Stimulated activated naive B cell treated with anti-CD40 and anti-IgM and Interleukin-4, amounts not matched to agents 10 μg/mL and 1 μg/mL and 100 μg/mL, for 72 hours (primary cell): ENCODE data around the gene ADGRD2.

Experiments used
- ATAC-seq, 2 donors: fragments of 150-1000 bp; cut with Tn5 transposase; replicated peaks; 2 replicates each; pipeline ENCODE4 v1.10.0; 2021; ENCODE audit warnings: moderate library complexity in 1 of 2
- DNase-seq: peaks from one replicate; pipeline ENCODE4 v3.0.0; 2021
- H3K27ac Mint-ChIP-seq: one replicate; pipeline ENCODE4 v1.8.0; 2022; ENCODE audit warnings: mild to moderate bottlenecking, mixed read lengths
- H3K27me3 Mint-ChIP-seq, 2 donors: one replicate each; pipeline ENCODE4 v1.8.0; 2022; ENCODE audit warnings: mixed read lengths in 2 of 2
- H3K36me3 Mint-ChIP-seq, 2 donors: one replicate each; pipeline ENCODE4 v1.8.0; 2022; ENCODE audit warnings: mixed read lengths in 2 of 2, mild to moderate bottlenecking in 1 of 2
- H3K4me1 Mint-ChIP-seq, 2 donors: one replicate each; pipeline ENCODE4 v1.8.0; 2022; ENCODE audit warnings: mixed read lengths in 2 of 2, mild to moderate bottlenecking in 1 of 2
- H3K4me3 Mint-ChIP-seq, 2 donors: one replicate each; pipeline ENCODE4 v1.8.0; 2022; ENCODE audit warnings: mild to moderate bottlenecking in 2 of 2, mixed read lengths in 2 of 2, moderate library complexity in 1 of 2
- H3K9me3 Mint-ChIP-seq, 2 donors: one replicate each; pipeline ENCODE4 v1.8.0; 2022; ENCODE audit warnings: mixed read lengths in 2 of 2, mild to moderate bottlenecking in 1 of 2

ADGRD2 gene

DNA sequence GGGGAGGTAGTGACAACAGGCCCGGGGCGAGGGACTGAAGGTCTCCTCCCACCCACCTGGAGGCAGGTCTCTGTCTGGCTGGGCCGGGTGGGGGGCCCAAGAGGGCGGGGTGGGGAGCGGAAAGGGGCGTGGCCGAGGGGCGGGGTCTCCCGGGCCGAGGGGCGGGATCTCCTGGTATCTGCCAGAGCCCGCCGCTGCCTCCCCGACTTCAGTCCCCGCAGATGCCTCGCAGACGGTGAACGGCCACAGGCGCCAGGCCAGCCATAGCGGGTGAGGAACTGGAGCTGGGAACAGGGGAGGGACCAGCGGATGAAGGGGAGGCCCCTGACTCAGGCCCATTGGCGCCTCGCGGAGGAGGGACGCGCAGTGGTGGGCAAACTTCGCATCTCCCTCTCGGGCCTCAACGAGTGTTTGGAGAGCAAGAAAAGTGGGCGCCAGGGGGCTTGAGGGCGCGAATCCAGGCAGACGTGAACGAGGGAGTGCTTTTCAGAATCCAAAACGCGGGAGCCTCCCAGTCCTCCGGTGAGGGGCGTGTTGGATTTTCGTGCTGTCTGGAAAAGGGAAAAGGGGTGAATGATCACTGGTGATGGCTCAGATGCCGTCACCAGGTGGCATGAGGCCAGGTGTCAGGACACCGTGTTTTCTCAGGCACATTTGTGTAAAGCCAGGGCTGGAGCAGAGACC is at the start of gene ADGRD2:
Gene ADGRD2, plus strand, starts transcription at position 211 of the 684 bp plus-strand sequence. CDS start 1,216 bp downstream, outside the sequence.
- H3K4me1 Mint-ChIP-seq, result peaks cover 7 to 14% of the 10 kb centered on the region in 2 donors
- peak within 1 kb of the TSS in 1 of 2 donors; percentile 13 for H3K4me3 Mint-ChIP-seq
- H3K27ac Mint-ChIP-seq, result no peak within 1 kb of the TSS
- no peaks in the 10 kb centered on the region for H3K36me3 Mint-ChIP-seq
- H3K9me3 Mint-ChIP-seq, result no peaks in the 10 kb centered on the region
- DNase-seq (no peak), ATAC-seq (peak in 1 of 2 donors; percentile 33)
- peaks cover 50 to 76% of the 10 kb centered on the region in 2 donors for H3K27me3 Mint-ChIP-seq

DNA sequence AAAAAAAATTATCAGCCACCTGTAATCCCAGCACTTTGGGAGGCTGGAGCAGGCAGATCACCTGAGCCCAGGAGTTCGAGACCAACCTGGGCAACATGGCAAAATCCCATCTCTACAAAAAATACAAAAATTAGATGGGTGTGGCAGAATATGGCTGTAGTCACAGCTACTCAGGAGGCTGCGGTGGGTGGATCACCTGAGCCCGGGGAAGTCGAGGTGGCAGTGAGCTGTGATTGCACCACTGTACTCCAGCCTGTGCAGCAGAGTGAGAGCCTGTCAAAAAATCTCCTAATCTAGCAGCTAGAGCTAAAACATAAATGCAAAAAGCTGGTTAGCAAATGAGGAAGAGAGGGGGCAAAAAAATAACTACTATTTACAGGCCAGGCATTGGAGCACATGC is 47.0 kb upstream of the ADGRD2 start:
- H3K27ac Mint-ChIP-seq, result no peak overlapping the region
- peaks cover 31 to 59% of the 10 kb centered on the region in 2 donors for H3K36me3 Mint-ChIP-seq
- no peak for DNase-seq
- no peaks in the 10 kb centered on the region for H3K9me3 Mint-ChIP-seq
- H3K4me3 Mint-ChIP-seq, result no peak overlapping the region
- no peaks in the 10 kb centered on the region for H3K27me3 Mint-ChIP-seq
- no peak for ATAC-seq
- H3K4me1 Mint-ChIP-seq, result peaks cover 10% of the 10 kb centered on the region in 2 donors

DNA sequence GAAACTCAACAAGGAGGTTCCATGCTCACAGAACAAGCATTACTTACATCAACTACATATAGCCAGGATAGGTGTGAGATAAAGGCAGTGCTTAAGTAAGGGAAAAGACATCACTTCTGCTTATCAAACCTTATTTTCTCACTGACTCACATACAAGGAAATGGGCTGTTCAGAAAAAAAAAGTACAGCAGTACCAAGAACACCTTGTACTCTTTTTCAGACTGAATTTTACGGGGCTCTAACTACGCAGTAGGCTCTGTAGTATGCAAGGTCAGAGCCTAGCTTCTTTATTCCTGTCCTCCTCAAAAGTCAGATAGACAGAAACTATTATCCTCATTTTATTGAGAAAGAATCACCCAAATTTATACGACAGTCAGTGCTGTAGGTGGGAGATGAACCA is 40.8 kb upstream of the ADGRD2 start:
- H3K4me3 Mint-ChIP-seq, result no peak overlapping the region
- peaks cover 30 to 52% of the 10 kb centered on the region in 2 donors for H3K36me3 Mint-ChIP-seq
- H3K4me1 Mint-ChIP-seq, result peaks cover 10 to 11% of the 10 kb centered on the region in 2 donors
- DNase-seq (no peak), ATAC-seq (no peak)
- no peaks in the 10 kb centered on the region for H3K27me3 Mint-ChIP-seq
- no peaks in the 10 kb centered on the region for H3K9me3 Mint-ChIP-seq
- no peak overlapping the region for H3K27ac Mint-ChIP-seq

GRCh38 chr9:124410321-124410913 is 39.8 kb upstream of the ADGRD2 start:
- DNase-seq (no peak), ATAC-seq (no peak)
- Mint-ChIP-seq H3K27ac (no peak overlapping the region), H3K4me3 (no peak overlapping the region), H3K36me3 (peaks cover 36 to 55% of the 10 kb centered on the region in 2 donors), H3K9me3 (peaks cover 0 to under 1% of the 10 kb centered on the region in 2 donors), H3K27me3 (no peaks in the 10 kb centered on the region), H3K4me1 (peaks cover 12 to 20% of the 10 kb centered on the region in 2 donors)

- H3K4me3 Mint-ChIP-seq, result no peak overlapping the region
- no peak for DNase-seq
- peaks cover 0 to 3% of the 10 kb centered on the region in 2 donors for H3K9me3 Mint-ChIP-seq
- no peak for ATAC-seq
- no peaks in the 10 kb centered on the region for H3K27me3 Mint-ChIP-seq
- H3K27ac Mint-ChIP-seq, result no peak overlapping the region
- peaks cover 31 to 47% of the 10 kb centered on the region in 2 donors for H3K36me3 Mint-ChIP-seq
- H3K4me1 Mint-ChIP-seq, result peaks cover 14 to 23% of the 10 kb centered on the region in 2 donors
Observed at GRCh38 chr9:124411514-124412227, 38.6 kb upstream of the ADGRD2 start.

DNA sequence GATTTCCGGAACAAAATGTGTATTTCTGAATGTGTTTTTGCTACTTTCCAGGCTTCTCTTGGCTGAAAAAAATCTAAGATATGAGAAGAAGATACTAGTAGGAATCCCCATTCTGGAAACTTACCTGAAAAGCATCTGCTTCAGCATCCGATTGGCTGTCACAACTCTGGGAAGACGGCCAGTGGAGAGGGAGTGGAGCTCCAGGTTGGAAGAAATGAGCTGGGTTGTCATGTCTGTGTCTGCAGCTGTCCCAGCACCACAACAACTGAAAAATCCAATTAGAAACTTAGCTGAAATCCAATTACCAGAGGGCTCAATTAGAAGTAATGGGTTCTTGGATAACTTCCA is 38.0 kb upstream of the ADGRD2 start:
- DNase-seq, result no peak
- peaks cover 30 to 45% of the 10 kb centered on the region in 2 donors for H3K36me3 Mint-ChIP-seq
- no peak for ATAC-seq
- H3K9me3 Mint-ChIP-seq, result peaks cover 0 to 3% of the 10 kb centered on the region in 2 donors
- H3K4me3 Mint-ChIP-seq, result no peak overlapping the region
- H3K4me1 Mint-ChIP-seq, result peaks cover 13 to 23% of the 10 kb centered on the region in 2 donors
- no peak overlapping the region for H3K27ac Mint-ChIP-seq
- H3K27me3 Mint-ChIP-seq, result no peaks in the 10 kb centered on the region

GRCh38 chr9:124414612-124415011 is 35.6 kb upstream of the ADGRD2 start:
- no peaks in the 10 kb centered on the region for H3K27me3 Mint-ChIP-seq
- ATAC-seq (no peak), DNase-seq (no peak)
- H3K4me3 Mint-ChIP-seq, result peak overlapping the region; percentile 99 to 100
- H3K4me1 Mint-ChIP-seq, result peaks cover 17 to 32% of the 10 kb centered on the region in 2 donors
- H3K27ac Mint-ChIP-seq, result peak overlapping the region; percentile 99
- H3K9me3 Mint-ChIP-seq, result peaks cover 0 to 5% of the 10 kb centered on the region in 2 donors
- peaks cover 26 to 36% of the 10 kb centered on the region in 2 donors for H3K36me3 Mint-ChIP-seq

DNA sequence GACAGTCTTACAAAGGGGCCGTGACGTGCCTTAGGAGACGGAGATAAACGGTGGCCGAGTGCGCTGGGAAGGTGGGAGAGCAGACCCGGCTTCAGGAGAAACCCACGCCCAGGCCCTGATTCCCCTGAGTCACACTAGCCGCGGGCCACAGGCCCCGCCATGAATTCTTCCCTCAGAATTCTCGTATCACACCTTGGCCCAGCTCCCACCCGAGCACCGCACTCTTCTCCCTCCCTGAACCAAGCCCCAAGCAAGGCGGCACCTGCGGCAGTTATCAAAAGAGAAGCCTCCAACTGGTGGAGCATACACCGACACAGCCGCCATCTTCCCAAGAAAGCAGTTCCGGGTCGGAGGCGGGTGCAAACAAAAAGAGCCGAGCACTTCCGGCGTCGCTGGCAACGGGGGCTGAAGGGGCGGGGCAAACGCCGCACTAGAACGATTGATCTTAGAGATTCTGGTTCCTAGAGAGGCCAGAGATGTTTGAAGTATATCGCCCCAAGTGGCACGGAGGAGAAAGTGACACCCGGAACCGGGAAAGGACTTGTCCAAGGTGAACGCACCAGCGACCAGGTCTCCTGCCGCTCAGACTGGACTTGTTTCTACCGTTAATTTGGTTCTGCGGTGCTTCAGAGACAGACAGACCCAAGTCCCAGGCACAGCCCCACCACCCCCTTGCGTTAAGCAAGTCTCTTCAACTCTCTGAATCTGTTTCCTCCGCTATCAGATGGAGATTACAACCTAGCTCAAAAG is 35.0 kb upstream of the ADGRD2 start, which contains the start of gene PSMB7:
Gene PSMB7, minus strand, starts transcription at position 341 of the 750 bp plus-strand sequence. Its CDS starts 17 bp downstream, at position 324.
- peak within 1 kb of the TSS; percentile 99 to 100 for H3K4me3 Mint-ChIP-seq

GRCh38 chr9:124415852-124416484 is 34.3 kb upstream of the ADGRD2 start:
- Mint-ChIP-seq H3K36me3 (peaks cover 24 to 32% of the 10 kb centered on the region in 2 donors), H3K9me3 (peaks cover 0 to 5% of the 10 kb centered on the region in 2 donors), H3K27ac (peak overlapping the region; percentile 99), H3K4me1 (peaks cover 20 to 32% of the 10 kb centered on the region in 2 donors), H3K27me3 (no peaks in the 10 kb centered on the region), H3K4me3 (peak overlapping the region; percentile 99 to 100)
- ATAC-seq, result no peak
- no peak for DNase-seq

More for the DNA sequence above, 35.0 kb upstream of the ADGRD2 start, which contains the start of gene PSMB7:
- peak within 1 kb of the TSS; percentile 99 for H3K27ac Mint-ChIP-seq
- DNase-seq (peak; percentile 93), ATAC-seq (peak; percentile 89 to 93)
- peaks cover 0 to 5% of the 10 kb centered on the region in 2 donors for H3K9me3 Mint-ChIP-seq
- H3K4me1 Mint-ChIP-seq, result peaks cover 17 to 37% of the 10 kb centered on the region in 2 donors
- H3K27me3 Mint-ChIP-seq, result no peaks in the 10 kb centered on the region
- peaks cover 26 to 36% of the 10 kb centered on the region in 2 donors for H3K36me3 Mint-ChIP-seq

DNA sequence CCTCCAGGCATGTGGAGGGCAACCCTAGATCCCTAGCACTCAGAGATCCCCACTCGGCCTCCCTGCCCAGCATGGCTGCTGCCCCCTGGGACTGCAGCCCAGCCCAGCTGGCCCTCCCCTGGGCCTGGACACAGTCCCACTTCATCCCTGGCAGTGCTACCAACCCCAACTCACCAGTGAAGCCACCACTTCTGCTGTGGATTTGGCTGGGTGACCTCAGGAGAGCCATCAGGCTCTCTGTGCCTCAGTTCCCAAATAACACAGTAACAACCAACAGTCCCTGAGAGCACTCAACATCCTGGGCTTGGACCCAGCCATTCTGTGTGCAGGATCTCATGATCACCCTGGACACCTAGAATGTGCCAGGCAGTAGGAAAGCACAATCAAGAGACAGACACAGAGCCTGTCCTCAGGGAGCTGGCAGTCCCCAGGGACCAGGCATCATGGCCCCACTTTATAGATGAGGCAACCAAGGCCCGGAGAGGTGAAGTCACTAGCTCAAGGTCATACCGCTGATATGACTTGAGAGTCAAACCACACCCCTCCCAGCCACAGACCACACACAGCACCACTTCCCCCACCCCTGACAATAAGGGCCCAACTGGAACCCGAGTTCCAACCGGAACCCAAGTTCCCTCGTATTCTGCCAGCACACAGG is 30.3 kb upstream of the ADGRD2 start:
- Mint-ChIP-seq H3K27ac (no peak overlapping the region), H3K36me3 (peaks cover 7 to 8% of the 10 kb centered on the region in 2 donors), H3K4me1 (peaks cover 10 to 22% of the 10 kb centered on the region in 2 donors), H3K4me3 (no peak overlapping the region), H3K27me3 (peaks cover 6 to 15% of the 10 kb centered on the region in 2 donors), H3K9me3 (peaks cover 0 to 5% of the 10 kb centered on the region in 2 donors)
- DNase-seq, result no peak
- no peak for ATAC-seq

GRCh38 chr9:124420991-124421543 is 29.2 kb upstream of the ADGRD2 start:
- Mint-ChIP-seq H3K27me3 (peaks cover 6 to 15% of the 10 kb centered on the region in 2 donors), H3K9me3 (peaks cover 0 to 2% of the 10 kb centered on the region in 2 donors), H3K27ac (no peak overlapping the region), H3K36me3 (no peaks in the 10 kb centered on the region), H3K4me3 (no peak overlapping the region), H3K4me1 (peaks cover 6 to 14% of the 10 kb centered on the region in 2 donors)
- ATAC-seq, result no peak
- DNase-seq, result no peak

GRCh38 chr9:124423155-124423554 is 27.1 kb upstream of the ADGRD2 start:
- peaks cover 0 to 2% of the 10 kb centered on the region in 2 donors for H3K9me3 Mint-ChIP-seq
- no peak overlapping the region for H3K27ac Mint-ChIP-seq
- peaks cover 6 to 14% of the 10 kb centered on the region in 2 donors for H3K4me1 Mint-ChIP-seq
- H3K4me3 Mint-ChIP-seq, result no peak overlapping the region
- no peaks in the 10 kb centered on the region for H3K36me3 Mint-ChIP-seq
- no peak for ATAC-seq
- H3K27me3 Mint-ChIP-seq, result peaks cover 13 to 15% of the 10 kb centered on the region in 2 donors
- DNase-seq, result no peak

GRCh38 chr9:124423591-124423990 is 26.7 kb upstream of the ADGRD2 start:
- DNase-seq (no peak), ATAC-seq (no peak)
- Mint-ChIP-seq H3K36me3 (no peaks in the 10 kb centered on the region), H3K4me3 (no peak overlapping the region), H3K4me1 (peaks cover 6 to 11% of the 10 kb centered on the region in 2 donors), H3K9me3 (peaks cover 0 to 2% of the 10 kb centered on the region in 2 donors), H3K27ac (no peak overlapping the region), H3K27me3 (peaks cover 13 to 15% of the 10 kb centered on the region in 2 donors)
